CD8-positive, alpha-beta memory T cell (primary cell): ENCODE data around the gene CCDC178. TPM values are rescaled to one million over a fixed set of nuclear protein-coding genes. Genes with fewer than 3 reads are reported as not detected.
"Not testable (repeated sequence)": the region's sequence is repeated elsewhere in the genome, so short reads cannot be mapped to it uniquely, and the experiment has no call there.

Experiments used
- CTCF ChIA-PET: fragments of 350-600 bp; sonication (Branson Sonifier 250); formaldehyde crosslinking; loops from one replicate; lab custom pipeline; 2021; ENCODE audit warnings: antibody characterized with exemption; lab: Charles Lee
- POLR2A ChIA-PET: fragments of 350-600 bp; sonication (Branson Sonifier 250); formaldehyde crosslinking; loops from one replicate; lab custom pipeline; 2021; ENCODE audit warnings: antibody characterized with exemption; lab: Charles Lee
- DNase-seq, 5 donors: peaks; one replicate each; pipeline versions ENCODE4 v3.0.0 to v3.0.0-alpha.2; 2020 to 2022; ENCODE audit warnings: mixed read lengths in 1 of 5
- H3K27ac ChIP-seq: one replicate; pipeline ENCODE4 v1.7.0; 2013; ENCODE audit warnings: low read depth, mild to moderate bottlenecking, low read length, moderate library complexity
- H3K27me3 ChIP-seq: 2 replicates; pipeline ENCODE4 v1.7.0; 2013; ENCODE audit warnings: low read length, mild to moderate bottlenecking; ENCODE audit not compliant: insufficient read depth, poor library complexity, severe bottlenecking
- H3K36me3 ChIP-seq: 2 replicates; pipeline ENCODE4 v1.7.0; 2013; ENCODE audit warnings: mild to moderate bottlenecking, low read length, moderate library complexity; ENCODE audit not compliant: insufficient read depth
- H3K4me1 ChIP-seq: 2 replicates; pipeline ENCODE4 v1.7.0; 2013; ENCODE audit warnings: mild to moderate bottlenecking, low read length, moderate library complexity; ENCODE audit not compliant: insufficient read depth
- H3K4me3 ChIP-seq: 2 replicates; pipeline ENCODE4 v1.7.0; 2013; ENCODE audit warnings: mild to moderate bottlenecking, low read length
- H3K9me3 ChIP-seq: 2 replicates; pipeline ENCODE4 v1.7.0; 2013; ENCODE audit warnings: mild to moderate bottlenecking, low read length
- H3K27ac Mint-ChIP-seq, 8 donors: one replicate each; pipeline ENCODE4 v1.8.0; 2020 to 2021; ENCODE audit warnings: mixed read lengths in 8 of 8, mild to moderate bottlenecking in 6 of 8, inconsistent platforms in 3 of 8, moderate library complexity in 3 of 8
- H3K27me3 Mint-ChIP-seq, 2 donors: one replicate each; pipeline ENCODE4 v1.8.0; 2020 to 2021; ENCODE audit warnings: mixed read lengths in 2 of 2, mild to moderate bottlenecking in 1 of 2, moderate library complexity in 1 of 2
- H3K36me3 Mint-ChIP-seq, 3 donors: one replicate each; pipeline ENCODE4 v1.8.0; 2020 to 2021; ENCODE audit warnings: mixed read lengths in 3 of 3, inconsistent platforms in 1 of 3, mild to moderate bottlenecking in 1 of 3
- H3K4me1 Mint-ChIP-seq, 3 donors: one replicate each; pipeline ENCODE4 v1.8.0; 2020 to 2021; ENCODE audit warnings: mixed read lengths in 3 of 3, inconsistent platforms in 1 of 3, mild to moderate bottlenecking in 1 of 3
- H3K4me3 Mint-ChIP-seq, 7 donors: one replicate each; pipeline ENCODE4 v1.8.0; 2020 to 2021; ENCODE audit warnings: mixed read lengths in 7 of 7, mild to moderate bottlenecking in 6 of 7, moderate library complexity in 4 of 7, inconsistent platforms in 2 of 7
- H3K9me3 Mint-ChIP-seq, 5 donors: one replicate each; pipeline ENCODE4 v1.8.0; 2020 to 2022; ENCODE audit warnings: mixed read lengths in 5 of 5, mild to moderate bottlenecking in 3 of 5, moderate library complexity in 2 of 5, inconsistent platforms in 1 of 5
- polyA plus RNA-seq: library from polyadenylated mRNA; unstranded; fragments of 300-500 nt; fragmentation: Illumina TruSeq; gene quantifications from one replicate; pipeline ENCODE4 v1.2.3, GENCODE V29; 2021
- total RNA-seq, 2 experiments: library from RNA; stranded (reverse); gene quantifications; one replicate each; pipeline ENCODE4 v1.2.3, GENCODE V29; 2021

CCDC178 gene
- total and polyA plus RNA-seq, 3 experiments from 2014 or later = not detected

DNA sequence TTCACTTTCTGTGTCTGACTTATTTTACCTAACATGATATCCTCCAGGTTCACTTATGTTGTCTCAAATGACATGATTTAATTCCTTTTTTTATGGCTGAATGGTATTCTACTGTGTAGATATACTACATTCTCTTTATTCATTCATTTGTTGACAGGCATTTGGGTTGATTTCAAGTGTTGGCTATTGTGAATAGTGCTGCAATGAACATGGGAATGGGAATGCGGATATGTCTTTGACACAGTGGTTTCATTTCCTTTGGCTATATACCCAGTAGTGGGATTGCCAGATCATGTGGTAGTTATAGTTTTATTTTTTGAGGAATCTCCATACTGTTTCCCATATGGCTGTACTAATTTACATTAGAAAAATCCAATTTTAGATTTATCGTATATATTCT is 472.3 kb downstream of the CCDC178 start:
- no peaks in the 10 kb centered on the region for H3K9me3 ChIP-seq
- no peak overlapping the region for H3K27ac ChIP-seq
- no peaks in the 10 kb centered on the region for H3K27me3 ChIP-seq
- H3K27me3 Mint-ChIP-seq = no peaks in the 10 kb centered on the region
- no peaks in the 10 kb centered on the region for H3K4me1 Mint-ChIP-seq
- ChIA-PET CTCF (no interaction called here), POLR2A (no interaction called here)
- no peaks in the 10 kb centered on the region for H3K36me3 ChIP-seq
- H3K4me3 ChIP-seq = no peak overlapping the region
- H3K36me3 Mint-ChIP-seq = no peaks in the 10 kb centered on the region
- H3K9me3 Mint-ChIP-seq = peaks cover 3 to 12% (median 9%) of the 10 kb centered on the region in 5 donors
- H3K27ac Mint-ChIP-seq = no peak overlapping the region
- DNase-seq = no peak
- no peak overlapping the region for H3K4me3 Mint-ChIP-seq
- no peaks in the 10 kb centered on the region for H3K4me1 ChIP-seq

DNA sequence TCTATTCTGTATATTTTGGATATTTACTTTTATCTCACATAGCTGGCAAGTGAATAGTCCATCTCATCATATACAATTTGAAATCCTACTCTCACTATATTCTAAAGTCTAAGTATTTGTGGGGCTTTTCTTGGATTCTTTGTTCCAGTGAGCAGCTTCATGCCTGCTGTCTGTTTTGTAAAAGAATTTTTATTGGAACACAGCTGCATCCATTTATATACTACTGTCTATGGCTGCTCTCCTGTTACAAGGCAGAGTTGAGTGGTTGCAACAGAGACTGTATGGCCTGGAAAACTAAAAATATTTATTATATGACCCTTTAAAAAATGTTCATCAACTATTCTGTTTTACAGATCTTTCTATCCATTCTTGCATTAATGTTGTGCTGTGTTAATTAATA is 474.4 kb downstream of the CCDC178 start:
- Histone ChIP-seq H3K4me1 (no peaks in the 10 kb centered on the region), H3K9me3 (no peaks in the 10 kb centered on the region), H3K4me3 (no peak overlapping the region), H3K27me3 (no peaks in the 10 kb centered on the region), H3K36me3 (no peaks in the 10 kb centered on the region), H3K27ac (no peak overlapping the region)
- no peaks in the 10 kb centered on the region for H3K27me3 Mint-ChIP-seq
- H3K27ac Mint-ChIP-seq = no peak overlapping the region
- POLR2A ChIA-PET = no interaction called here
- DNase-seq = no peak
- H3K9me3 Mint-ChIP-seq = peaks cover under 1 to 20% (median 12%) of the 10 kb centered on the region in 5 donors
- H3K4me1 Mint-ChIP-seq = no peaks in the 10 kb centered on the region
- H3K36me3 Mint-ChIP-seq = no peaks in the 10 kb centered on the region
- CTCF ChIA-PET = no interaction called here
- no peak overlapping the region for H3K4me3 Mint-ChIP-seq

DNA sequence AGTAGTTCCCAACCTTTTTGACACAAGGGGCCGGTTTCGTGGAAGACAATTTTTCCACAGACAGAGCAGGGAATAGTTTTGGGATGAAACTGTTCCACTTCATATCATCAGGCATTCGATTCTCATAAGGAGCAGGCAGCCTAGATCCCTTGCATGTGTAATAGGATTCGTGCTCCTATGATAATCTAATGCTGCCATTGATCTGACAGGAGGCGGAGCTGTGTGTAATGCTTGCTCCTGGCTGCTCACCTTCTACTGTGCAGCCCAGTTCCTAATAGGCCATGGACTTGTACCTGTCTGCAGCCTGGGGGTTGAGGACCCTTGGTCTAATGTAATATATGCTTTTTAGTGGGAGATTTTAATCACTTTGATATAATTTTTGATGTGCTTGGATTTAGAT is 479.0 kb downstream of the CCDC178 start:
- ChIA-PET CTCF (no interaction called here), POLR2A (no interaction called here)
- Histone ChIP-seq H3K36me3 (no peaks in the 10 kb centered on the region), H3K27me3 (no peaks in the 10 kb centered on the region), H3K4me3 (no peak overlapping the region), H3K4me1 (no peaks in the 10 kb centered on the region), H3K27ac (no peak overlapping the region), H3K9me3 (no peaks in the 10 kb centered on the region)
- Mint-ChIP-seq H3K4me1 (no peaks in the 10 kb centered on the region), H3K27me3 (no peaks in the 10 kb centered on the region), H3K9me3 (peaks cover 1 to 32% (median 5%) of the 10 kb centered on the region in 5 donors), H3K27ac (no peak overlapping the region), H3K36me3 (no peaks in the 10 kb centered on the region), H3K4me3 (no peak overlapping the region)
- DNase-seq = no peak

DNA sequence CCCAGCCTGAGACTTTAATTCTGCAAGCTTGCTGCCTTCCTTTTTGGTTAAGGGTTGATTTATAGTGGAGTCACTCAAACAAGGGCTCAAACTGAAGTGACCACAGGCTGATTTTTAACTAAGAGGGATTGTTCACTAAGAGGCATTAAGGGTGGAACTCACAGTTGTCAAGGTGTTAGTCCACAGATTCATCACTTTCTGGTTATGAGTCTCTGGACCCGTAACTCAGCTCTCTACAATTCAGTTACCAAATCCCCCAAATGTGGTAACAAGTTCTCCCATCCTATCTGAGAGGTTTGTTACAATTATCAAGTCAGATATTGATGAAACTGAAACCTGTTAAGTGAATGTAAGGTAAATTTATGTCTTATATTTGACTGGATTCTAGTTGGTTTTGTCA is 481.8 kb downstream of the CCDC178 start:
- ChIA-PET POLR2A (no interaction called here), CTCF (no interaction called here)
- no peak overlapping the region for H3K27ac Mint-ChIP-seq
- H3K9me3 Mint-ChIP-seq = peaks cover 1 to 27% (median 5%) of the 10 kb centered on the region in 5 donors
- no peak overlapping the region for H3K4me3 Mint-ChIP-seq
- Histone ChIP-seq H3K27ac (no peak overlapping the region), H3K9me3 (no peaks in the 10 kb centered on the region), H3K4me1 (no peaks in the 10 kb centered on the region), H3K36me3 (no peaks in the 10 kb centered on the region), H3K4me3 (no peak overlapping the region), H3K27me3 (no peaks in the 10 kb centered on the region)
- H3K36me3 Mint-ChIP-seq = no peaks in the 10 kb centered on the region
- DNase-seq = no peak
- H3K4me1 Mint-ChIP-seq = no peaks in the 10 kb centered on the region
- H3K27me3 Mint-ChIP-seq = no peaks in the 10 kb centered on the region

DNA sequence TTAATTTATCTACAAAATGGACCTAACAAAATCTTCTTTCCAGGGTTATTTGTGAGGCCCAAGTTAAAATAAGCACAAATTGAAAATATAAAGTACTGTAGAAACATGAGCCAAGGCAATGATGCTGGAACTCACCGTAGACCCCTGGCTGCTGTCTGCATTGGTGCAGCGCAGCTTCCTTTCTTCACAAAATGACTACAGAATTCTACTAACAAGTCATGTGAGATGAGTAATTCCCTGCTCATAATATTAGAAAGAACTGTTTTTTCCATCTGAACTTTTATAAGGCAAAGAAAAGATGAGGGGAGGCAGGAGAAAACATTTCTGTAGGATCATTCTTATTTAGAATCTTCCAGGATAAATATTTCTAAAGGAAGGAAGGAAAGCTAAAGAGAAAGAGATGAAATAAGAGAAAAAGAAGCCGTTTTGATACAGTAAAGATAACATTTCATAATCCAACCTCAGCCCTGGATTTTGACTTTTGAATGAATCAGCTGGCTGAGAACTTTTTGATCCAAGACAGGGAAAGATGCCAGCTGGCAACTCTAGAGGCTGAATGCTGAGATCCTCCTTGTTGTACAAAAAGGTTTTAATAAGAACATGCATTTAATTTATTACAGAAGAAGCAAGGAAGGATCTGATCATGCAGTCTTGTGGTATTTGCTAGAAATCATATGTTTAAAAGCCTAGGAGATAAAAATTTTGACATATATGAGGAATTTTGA is 483.8 kb downstream of the CCDC178 start:
- Histone ChIP-seq H3K27me3 (no peaks in the 10 kb centered on the region), H3K9me3 (no peaks in the 10 kb centered on the region), H3K27ac (no peak overlapping the region), H3K4me1 (no peaks in the 10 kb centered on the region), H3K4me3 (no peak overlapping the region), H3K36me3 (no peaks in the 10 kb centered on the region)
- ChIA-PET CTCF (no interaction called here), POLR2A (no interaction called here)
- Mint-ChIP-seq H3K36me3 (no peaks in the 10 kb centered on the region), H3K27ac (no peak overlapping the region), H3K4me3 (no peak overlapping the region), H3K27me3 (no peaks in the 10 kb centered on the region), H3K4me1 (no peaks in the 10 kb centered on the region), H3K9me3 (peaks cover 3 to 25% (median 10%) of the 10 kb centered on the region in 5 donors)
- no peak for DNase-seq

DNA sequence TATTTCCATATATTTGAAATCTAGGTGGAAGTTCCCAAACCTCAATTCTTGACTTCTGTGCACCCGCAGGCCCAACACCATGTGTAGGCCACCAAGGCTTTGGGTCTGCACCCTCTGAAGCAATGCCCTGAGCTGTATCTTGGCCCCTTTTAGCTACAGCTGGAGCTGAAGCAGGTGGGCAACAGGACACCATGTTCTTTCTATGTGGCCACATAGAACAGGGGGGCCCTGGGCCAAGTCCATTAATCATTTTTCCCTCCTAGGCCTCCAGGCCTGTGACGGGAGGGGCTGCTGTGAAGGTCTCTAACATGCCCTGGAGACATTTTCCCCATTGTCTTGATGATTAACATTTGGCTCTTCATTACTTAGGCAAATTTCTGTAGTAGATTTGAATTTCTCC is 488.2 kb downstream of the CCDC178 start:
- POLR2A ChIA-PET, H3K27ac Mint-ChIP-seq, DNase-seq, H3K4me1 ChIP-seq, H3K4me1 Mint-ChIP-seq, H3K27ac ChIP-seq, H3K36me3 ChIP-seq, H3K4me3 ChIP-seq, CTCF ChIA-PET, H3K36me3 Mint-ChIP-seq, H3K27me3 Mint-ChIP-seq, H3K9me3 ChIP-seq, H3K4me3 Mint-ChIP-seq, H3K27me3 ChIP-seq: not testable (repeated sequence)
- peaks cover 3 to 14% (median 9%) of the 10 kb centered on the region in 5 donors for H3K9me3 Mint-ChIP-seq

DNA sequence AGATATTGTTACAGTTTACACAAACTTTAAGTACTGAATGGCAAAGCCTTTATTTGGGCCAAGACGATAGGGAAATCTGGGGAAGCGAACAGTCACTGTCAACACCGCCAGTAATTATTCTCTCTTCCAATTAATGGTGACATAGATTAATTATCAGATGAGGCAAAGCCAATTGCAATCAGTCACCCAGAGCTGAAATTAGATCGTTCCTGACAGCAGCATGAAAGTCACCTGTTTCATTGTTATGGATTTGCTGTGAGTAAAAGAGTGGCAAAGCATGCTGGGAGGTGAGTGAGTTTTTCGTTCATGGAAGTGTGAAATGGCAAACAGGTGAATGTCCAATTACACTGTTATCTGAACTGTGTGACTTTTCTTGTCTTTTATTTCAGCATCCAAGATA is 502.9 kb downstream of the CCDC178 start:
- Histone ChIP-seq H3K4me3 (no peak overlapping the region), H3K9me3 (no peaks in the 10 kb centered on the region), H3K27me3 (no peaks in the 10 kb centered on the region), H3K36me3 (no peaks in the 10 kb centered on the region), H3K4me1 (no peaks in the 10 kb centered on the region), H3K27ac (no peak overlapping the region)
- no peak overlapping the region for H3K27ac Mint-ChIP-seq
- H3K9me3 Mint-ChIP-seq = peaks cover 0 to 14% (median 4%) of the 10 kb centered on the region in 5 donors
- ChIA-PET CTCF (no interaction called here), POLR2A (no interaction called here)
- DNase-seq = no peak
- no peak overlapping the region for H3K4me3 Mint-ChIP-seq
- no peaks in the 10 kb centered on the region for H3K4me1 Mint-ChIP-seq
- no peaks in the 10 kb centered on the region for H3K36me3 Mint-ChIP-seq
- no peaks in the 10 kb centered on the region for H3K27me3 Mint-ChIP-seq

DNA sequence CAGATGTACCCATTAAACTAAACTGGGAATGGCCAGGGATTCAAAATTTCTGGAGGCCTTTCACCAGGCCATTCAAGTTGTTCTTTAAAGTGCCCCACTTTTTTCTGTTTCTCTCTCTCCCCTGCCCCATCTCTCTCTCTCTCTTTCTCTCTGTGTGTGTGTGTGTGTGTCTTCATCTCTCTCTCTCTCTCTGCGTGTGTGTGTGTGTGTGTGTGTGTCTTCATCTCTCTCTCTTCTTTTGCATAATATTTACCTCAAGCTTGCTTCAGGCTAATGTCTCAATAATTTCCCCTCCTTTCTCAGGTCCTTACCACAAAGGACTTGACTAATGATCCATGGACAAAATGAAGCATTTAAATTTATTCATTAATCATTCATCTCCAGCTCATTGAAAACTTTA is 503.5 kb downstream of the CCDC178 start:
- Histone ChIP-seq H3K4me3 (no peak overlapping the region), H3K36me3 (no peaks in the 10 kb centered on the region), H3K9me3 (no peaks in the 10 kb centered on the region), H3K27me3 (no peaks in the 10 kb centered on the region), H3K4me1 (no peaks in the 10 kb centered on the region), H3K27ac (no peak overlapping the region)
- H3K27ac Mint-ChIP-seq = no peak overlapping the region
- no peaks in the 10 kb centered on the region for H3K27me3 Mint-ChIP-seq
- DNase-seq = no peak
- POLR2A ChIA-PET = no interaction called here
- CTCF ChIA-PET = no interaction called here
- peaks cover 0 to 14% (median 4%) of the 10 kb centered on the region in 5 donors for H3K9me3 Mint-ChIP-seq
- H3K4me3 Mint-ChIP-seq = no peak overlapping the region
- H3K36me3 Mint-ChIP-seq = no peaks in the 10 kb centered on the region
- H3K4me1 Mint-ChIP-seq = no peaks in the 10 kb centered on the region
